NCI-H748 (cell line): ENCODE measurements around the gene MMEL1.
A peak's percentile ranks its signal among the peaks of the same experiment; 100 is the strongest.
"Not testable (repeated sequence)": the region's sequence is repeated elsewhere in the genome, so short reads cannot be mapped to it uniquely, and the experiment has no call there.

Experiments used
- DNase-seq: peaks from one replicate; lab custom pipeline; 2025; ENCODE audit not compliant: unreplicated experiment; lab: John Stamatoyannopoulos, UW

Gene MMEL1

DNA sequence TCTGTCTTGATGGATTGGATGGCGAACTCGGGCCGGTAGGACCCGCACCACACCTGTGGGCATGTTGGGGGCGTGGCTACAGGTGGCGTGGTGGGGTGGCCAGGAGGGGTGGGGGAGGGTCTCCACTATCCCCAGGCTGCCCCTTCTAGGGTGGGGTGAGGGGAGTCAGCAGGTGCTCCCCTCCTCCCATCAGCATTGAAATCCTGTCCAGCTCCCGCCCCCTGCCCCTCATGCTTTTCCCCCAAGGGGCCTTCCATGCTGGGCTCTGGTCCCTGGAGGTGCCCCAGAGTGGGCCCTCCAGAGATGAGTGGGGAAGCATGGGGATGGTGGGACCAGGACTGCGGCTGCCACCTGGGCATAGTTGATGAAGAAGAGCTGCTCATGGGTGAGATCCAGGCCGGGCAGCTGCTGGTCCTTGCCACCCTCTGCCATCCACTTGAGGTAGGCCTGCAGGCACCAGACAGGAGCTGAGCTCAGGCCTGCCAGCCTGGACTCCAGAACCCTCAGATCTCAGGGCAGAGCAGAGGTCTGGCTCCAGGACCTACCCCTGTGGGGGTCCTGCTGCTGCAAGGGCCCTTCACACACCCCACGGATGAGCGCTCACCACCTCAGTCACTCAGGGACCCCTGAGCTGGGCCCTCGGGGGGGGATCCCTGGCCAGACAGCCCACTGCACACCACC, 41.1 kb downstream of the MMEL1 start:
- DNase-seq, result no peak

DNA sequence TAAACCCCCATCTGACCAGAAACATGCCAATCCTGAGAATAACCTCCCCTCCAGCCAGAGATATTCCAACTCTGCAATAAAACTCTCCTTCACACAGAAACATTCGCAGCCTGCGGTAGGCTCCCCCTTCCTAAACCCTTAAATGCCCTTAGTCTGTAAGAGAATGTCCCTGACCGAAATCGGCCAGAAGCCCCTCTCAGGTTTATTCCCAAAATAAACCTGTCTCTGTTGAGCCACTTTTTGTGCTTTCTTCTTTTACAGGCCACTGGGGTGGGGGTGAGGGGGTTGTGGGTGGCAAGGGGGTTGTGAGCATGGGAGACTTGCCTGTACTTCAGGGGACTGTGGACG, 41.6 kb downstream of the MMEL1 start:
- DNase-seq, result no peak

DNA sequence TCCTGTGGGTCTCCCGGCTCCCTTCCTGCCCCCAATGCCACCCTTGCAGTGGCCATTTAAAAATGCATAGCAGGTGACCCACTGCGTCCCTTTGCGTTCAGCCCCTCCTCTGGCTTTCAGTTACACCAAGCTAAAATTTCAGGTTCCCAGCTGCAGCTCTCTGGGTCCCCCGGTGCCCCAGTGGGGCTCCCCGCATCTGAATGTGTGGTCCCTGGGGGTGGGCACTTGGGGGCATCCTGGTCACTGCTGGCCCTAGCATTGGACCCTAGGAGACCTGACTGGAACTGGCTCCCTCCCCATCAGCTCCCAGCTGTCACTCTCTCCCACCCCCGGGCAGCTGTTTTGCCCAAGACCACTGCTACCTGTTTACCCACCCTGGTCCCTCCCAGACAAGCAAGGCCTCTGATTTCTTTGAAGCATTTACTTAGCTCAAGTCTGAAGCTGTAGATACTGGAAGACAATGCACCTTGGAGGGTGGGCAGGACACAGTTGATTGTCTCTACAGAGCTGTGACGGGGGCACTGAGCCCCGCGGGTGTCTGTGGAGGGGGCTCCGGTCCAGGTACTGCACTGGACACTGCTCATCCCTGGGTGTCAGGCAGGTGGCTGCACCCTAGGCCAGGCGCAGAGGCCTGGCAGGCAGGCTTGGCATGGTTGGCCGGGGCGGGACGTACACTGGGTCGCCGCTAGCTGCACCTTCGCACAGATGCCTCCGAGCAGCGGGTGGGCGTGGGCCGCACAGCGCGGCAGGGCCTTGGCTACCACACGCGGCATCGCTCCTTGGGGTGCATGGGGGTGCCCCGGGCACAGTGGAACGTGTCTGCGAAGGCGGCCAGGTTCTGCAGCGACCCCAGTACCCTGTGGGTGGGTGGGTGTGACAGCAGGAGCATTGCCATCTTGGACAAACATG, 42.3 kb downstream of the MMEL1 start:
- DNase-seq, result no peak

- DNase-seq, result no peak
Measured at GRCh38 chr1:2589431-2590232, 43.2 kb downstream of the MMEL1 start.

DNA sequence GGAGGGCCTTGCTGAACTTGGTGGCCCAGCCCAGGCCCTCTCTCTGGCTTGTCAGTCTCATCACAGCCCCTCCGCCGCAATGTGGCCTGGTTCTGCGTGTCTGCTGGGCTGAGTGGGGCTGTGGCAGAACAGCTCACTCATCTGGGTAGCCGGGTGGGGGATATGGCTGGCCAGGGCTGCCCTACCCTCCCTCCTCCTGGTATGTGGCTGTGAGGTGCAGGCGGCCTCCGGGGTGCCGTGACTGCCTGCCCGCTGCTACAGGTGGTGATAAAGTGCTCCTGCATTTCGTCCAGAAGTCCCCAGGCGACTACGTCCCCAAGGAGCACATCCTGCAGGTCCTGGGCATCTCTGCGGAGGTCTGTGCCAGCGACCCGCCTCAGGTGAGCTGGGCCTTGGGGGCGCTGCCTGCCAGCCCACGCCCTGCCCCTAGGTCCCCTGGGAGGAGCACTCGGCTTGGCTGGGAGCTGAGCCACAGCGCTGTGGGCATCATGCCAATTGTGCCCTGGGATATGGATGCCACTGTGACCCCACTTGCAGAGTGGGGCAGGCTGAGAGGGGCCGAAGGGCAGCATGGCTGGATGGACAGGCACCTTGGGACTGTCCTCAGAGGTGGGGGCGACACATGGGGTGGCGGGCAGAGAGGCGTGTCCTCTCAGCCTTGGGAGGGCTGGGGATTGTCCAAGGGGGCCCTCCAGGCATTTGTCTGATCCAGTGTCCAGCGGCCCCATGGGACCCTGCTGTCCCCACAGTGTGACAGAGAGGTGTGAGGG, 44.0 kb downstream of the MMEL1 start:
- no peak for DNase-seq

- no peak for DNase-seq
Measured at GRCh38 chr1:2587860-2588571, 44.8 kb downstream of the MMEL1 start.

- peak; percentile 69 for DNase-seq
Measured at GRCh38 chr1:2587071-2587859, 45.6 kb downstream of the MMEL1 start.

DNA sequence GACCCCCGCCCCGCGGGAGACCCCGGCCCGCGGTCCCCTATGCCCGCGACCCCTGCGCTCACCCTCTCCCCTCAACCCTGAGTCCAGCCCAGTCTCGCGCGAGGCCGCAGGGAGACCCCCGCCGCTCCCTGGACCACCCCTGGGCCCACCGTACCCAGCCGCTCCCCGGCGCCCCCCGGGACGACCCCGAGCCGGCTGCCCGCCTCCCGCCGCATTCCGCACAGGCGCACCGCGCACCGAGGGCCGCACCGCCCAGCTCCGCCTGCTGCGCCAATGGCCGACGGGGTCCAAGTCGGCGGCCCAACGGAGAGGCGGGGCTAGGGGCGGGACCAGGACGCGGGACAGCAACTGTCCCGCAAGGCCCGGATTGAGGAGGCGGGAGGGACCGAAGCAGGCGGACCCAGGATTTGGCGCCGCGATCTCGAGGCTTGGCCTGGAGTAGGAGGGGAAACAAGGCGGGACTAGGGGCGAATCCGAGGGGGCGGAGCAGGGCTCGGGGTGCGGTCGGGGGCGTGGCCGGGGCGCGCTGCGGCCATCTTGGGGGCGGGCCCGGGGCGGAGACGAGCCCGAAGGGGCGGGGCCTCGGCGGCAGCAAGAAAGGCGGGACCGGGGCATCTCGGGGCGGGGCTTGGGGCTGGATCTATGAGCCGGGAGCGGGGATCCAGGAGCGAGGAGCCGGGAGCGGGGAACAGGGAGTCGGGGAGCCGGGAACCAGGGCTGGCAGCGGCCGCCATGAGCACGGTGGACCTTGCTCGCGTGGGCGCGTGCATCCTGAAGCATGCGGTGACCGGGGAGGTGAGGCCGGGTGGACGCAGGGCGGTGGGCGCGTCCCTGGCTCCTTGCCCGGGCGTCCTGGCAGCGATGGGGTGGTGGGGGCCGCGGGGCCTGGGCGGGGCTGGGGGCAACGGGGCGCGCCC, 46.4 kb downstream of the MMEL1 start, which contains the start of gene PRXL2B:
Gene PRXL2B, plus strand, starts transcription at position 624 of the 917 bp plus-strand sequence. Its CDS starts 109 bp downstream, at position 733.
- peak; percentile 93 for DNase-seq

- no peak for DNase-seq
Measured at GRCh38 chr1:2585318-2586092, 47.3 kb downstream of the MMEL1 start.

- DNase-seq, result no peak
Measured at GRCh38 chr1:2584686-2585317, 48.0 kb downstream of the MMEL1 start.

DNA sequence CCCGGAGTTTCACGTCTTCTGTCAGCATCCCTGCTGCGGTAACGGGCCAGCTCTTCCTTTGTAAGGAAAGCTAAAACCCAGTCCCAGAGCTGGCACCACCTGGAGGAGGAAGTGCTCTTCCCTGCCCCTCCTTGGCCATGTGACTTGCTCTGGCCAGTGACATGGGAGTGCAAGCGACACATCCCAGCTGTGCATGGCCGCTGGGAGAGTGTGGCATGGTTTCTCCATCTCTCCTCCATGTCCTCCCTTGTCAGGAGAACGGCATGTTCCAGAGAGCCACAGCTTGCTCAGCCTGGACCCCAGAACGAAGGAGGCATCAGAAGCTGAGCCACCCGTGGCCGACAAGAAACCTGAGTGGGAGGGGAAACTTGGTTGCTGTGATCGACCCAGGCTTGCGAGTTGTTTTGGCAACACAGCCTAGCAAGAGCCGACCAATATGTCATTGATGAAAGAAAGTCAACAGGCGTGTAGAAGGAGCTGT, 48.9 kb downstream of the MMEL1 start:
- peak; percentile 43 for DNase-seq

DNA sequence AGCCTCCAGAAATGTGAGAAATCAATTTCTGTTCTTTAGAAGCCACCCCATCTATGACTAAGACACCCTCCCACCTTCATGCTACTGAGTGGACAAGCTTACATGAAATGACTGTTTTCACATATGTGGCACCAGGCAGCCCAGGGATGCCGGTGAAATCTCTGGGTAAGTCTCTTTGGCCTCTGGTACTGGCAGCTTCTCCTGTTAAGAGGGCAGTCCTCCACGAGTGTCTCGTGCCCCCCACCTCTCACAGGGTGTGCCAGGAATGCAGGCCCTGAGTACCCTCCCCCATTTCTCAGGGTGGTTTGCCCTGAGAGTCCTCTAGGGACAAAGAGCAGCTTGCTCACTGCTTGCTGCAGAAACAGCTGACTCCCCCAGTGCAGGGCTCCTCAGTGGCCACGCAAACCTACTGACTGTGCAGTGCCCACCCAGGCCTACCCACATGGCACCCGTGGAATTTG, 49.5 kb downstream of the MMEL1 start:
- DNase-seq, result no peak

DNA sequence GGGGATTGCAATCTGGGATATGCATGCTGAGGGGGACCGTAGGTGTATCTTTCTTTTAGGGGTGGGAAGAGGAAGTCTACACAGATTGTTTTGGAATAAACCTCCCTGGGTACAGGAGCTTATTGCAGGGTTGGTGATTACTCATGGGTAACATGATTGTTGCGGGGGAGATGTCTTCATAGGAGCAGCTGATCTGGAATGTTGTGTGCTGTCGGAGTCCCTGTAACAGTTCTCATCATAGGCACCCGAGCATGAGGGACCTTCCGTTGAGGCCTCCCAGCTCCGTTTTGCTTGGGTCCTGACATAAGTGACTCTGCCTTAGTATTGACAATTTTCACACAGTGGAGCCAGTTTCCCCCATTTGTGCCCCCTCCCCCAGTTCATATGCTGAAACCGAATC, 50.4 kb downstream of the MMEL1 start:
- no peak for DNase-seq

DNA sequence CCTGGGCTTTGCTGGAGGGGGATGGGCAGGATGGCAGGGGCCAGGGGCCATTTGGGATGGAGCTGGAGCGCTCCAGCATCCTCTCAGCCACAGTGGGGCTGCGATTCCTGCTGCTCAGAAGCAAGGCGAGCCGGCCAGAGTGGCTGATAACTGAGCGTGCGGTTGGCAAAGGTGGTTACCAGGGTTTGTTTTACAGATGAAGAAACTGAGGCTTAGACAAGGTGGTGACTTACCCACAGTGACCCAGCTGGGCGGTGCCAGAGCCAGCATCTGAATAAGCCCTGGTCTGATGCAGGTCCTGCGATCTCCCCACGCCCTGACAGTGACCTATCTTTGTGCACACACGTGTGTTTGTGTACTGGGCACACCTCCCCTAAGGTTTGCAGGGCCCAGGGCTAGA, 52.1 kb downstream of the MMEL1 start:
- DNase-seq, result no peak

- DNase-seq, result no peak
Measured at GRCh38 chr1:2578758-2579118, 54.1 kb downstream of the MMEL1 start.

GRCh38 chr1:2577565-2578075, 55.2 kb downstream of the MMEL1 start:
- not testable (repeated sequence) for DNase-seq
